ENCODE results near the gene AP2A1.

AP2A1 gene

DNA sequence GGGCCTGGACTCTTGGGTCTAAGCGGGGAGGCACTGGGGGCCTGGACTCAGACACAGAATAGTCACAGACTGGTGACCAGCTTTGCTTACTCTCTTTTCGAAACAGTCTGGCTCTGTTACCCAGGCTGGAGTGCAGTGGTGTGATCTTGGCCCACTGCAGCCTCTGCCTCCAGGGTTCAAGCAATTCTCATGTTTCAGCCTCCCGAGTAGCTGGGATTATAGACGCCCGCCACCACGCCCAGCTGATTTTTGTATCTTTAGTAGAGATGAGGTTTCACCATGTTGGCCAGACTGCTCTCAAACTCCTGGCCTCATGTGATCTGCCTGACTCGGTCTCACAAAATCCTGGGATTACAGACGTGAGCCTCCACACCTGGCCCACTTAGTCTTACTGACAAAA is 62.4 kb downstream of the AP2A1 start:
- Histone ChIP-seq H3K27ac (no peak overlapping the region), H3K4me3 (IDR thresholded peaks at IDR 0.05; ENCODE audit: insufficient read depth, low read depth, low read length) (no peak overlapping the region), H3K9ac (no peak overlapping the region), H3K27me3 (ENCODE audit: insufficient read depth, low read depth) (no peaks in the 10 kb centered on the region), H2AFZ (ENCODE audit: low read depth) (no peak overlapping the region), H3K36me3 (ENCODE audit: insufficient read depth) (no peaks in the 10 kb centered on the region), H3K4me2 (no peak overlapping the region), H3K4me1 (ENCODE audit: low read depth, poor library complexity, severe bottlenecking) (peaks cover 6% of the 10 kb centered on the region), H3K79me2 (ENCODE audit: insufficient read depth, low read depth) (peaks cover 15% of the 10 kb centered on the region; the same call in 1 of the 2 replicates), H4K20me1 (ENCODE audit: insufficient read depth) (no peaks in the 10 kb centered on the region)
- TF ChIP-seq, protein P1, sequence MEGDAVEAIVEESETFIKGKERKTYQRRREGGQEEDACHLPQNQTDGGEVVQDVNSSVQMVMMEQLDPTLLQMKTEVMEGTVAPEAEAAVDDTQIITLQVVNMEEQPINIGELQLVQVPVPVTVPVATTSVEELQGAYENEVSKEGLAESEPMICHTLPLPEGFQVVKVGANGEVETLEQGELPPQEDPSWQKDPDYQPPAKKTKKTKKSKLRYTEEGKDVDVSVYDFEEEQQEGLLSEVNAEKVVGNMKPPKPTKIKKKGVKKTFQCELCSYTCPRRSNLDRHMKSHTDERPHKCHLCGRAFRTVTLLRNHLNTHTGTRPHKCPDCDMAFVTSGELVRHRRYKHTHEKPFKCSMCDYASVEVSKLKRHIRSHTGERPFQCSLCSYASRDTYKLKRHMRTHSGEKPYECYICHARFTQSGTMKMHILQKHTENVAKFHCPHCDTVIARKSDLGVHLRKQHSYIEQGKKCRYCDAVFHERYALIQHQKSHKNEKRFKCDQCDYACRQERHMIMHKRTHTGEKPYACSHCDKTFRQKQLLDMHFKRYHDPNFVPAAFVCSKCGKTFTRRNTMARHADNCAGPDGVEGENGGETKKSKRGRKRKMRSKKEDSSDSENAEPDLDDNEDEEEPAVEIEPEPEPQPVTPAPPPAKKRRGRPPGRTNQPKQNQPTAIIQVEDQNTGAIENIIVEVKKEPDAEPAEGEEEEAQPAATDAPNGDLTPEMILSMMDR (conservative IDR thresholded peaks at IDR 0.05; ENCODE audit: low read depth, low read length), result no peak

DNA sequence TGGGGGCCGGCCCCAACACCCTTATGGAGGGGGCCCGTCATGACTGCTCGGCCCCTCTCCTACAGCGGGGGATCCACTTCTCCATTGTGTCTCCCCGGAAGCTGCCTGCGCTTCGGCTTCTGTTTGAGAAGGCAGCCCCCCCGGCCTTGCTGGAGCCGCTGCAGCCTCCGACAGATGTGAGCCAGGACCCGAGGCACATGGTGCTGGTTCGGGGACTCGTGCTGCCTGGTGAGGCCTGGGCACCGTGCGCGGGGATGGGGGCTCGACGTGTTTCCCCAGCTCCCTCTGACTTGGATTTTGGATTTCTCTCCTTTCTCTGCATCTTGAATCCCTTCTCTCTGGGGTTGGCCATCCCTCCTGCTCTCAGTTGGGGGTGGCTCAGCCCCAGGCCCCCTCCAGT is 62.9 kb downstream of the AP2A1 start:
- peaks cover 15% of the 10 kb centered on the region; the same call in 1 of the 2 replicates for H3K79me2 ChIP-seq (ENCODE audit: insufficient read depth, low read depth)
- peaks cover 6% of the 10 kb centered on the region for H3K4me1 ChIP-seq (ENCODE audit: low read depth, poor library complexity, severe bottlenecking)
- H3K27me3 ChIP-seq (ENCODE audit: insufficient read depth, low read depth), result no peaks in the 10 kb centered on the region
- H3K4me3 ChIP-seq (IDR thresholded peaks at IDR 0.05; ENCODE audit: insufficient read depth, low read depth, low read length), result no peak overlapping the region
- H3K9ac ChIP-seq, result no peak overlapping the region
- no peaks in the 10 kb centered on the region; the same call in 1 of the 2 replicates for H3K36me3 ChIP-seq (ENCODE audit: insufficient read depth)
- H2AFZ ChIP-seq (ENCODE audit: low read depth), result no peak overlapping the region
- TF ChIP-seq, protein P1 (conservative IDR thresholded peaks at IDR 0.05; ENCODE audit: low read depth, low read length), result no peak
- no peaks in the 10 kb centered on the region for H4K20me1 ChIP-seq (ENCODE audit: insufficient read depth)
- H3K27ac ChIP-seq, result no peak overlapping the region
- no peak overlapping the region for H3K4me2 ChIP-seq

DNA sequence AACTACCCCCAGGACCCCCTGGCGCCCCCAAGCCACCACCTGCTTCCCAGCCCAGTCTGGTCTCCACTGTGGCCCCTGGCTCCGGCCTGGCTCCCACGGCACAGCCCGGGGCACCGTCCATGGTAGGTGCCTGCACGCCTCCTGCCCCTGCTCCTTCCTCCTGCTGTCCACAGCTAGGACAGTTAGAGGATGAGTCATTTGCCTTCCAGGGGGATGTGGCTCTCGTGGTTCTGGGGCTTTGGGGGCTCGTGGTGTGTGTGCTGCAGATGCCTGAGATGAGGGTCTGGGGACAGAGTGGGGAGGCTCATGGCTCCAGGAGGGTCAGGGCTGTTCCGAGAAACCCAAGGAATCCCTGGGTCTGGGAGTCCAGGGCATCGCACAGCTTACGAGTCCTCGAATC is 64.0 kb downstream of the AP2A1 start:
- Histone ChIP-seq H4K20me1 (ENCODE audit: insufficient read depth) (no peaks in the 10 kb centered on the region), H3K27me3 (ENCODE audit: insufficient read depth, low read depth) (no peaks in the 10 kb centered on the region), H3K9ac (no peak overlapping the region), H3K79me2 (ENCODE audit: insufficient read depth, low read depth) (peaks cover 8% of the 10 kb centered on the region; the same call in 1 of the 2 replicates), H3K36me3 (ENCODE audit: insufficient read depth) (no peaks in the 10 kb centered on the region; the same call in 1 of the 2 replicates), H3K4me1 (ENCODE audit: low read depth, poor library complexity, severe bottlenecking) (no peaks in the 10 kb centered on the region), H2AFZ (ENCODE audit: low read depth) (no peak overlapping the region), H3K27ac (no peak overlapping the region), H3K4me2 (no peak overlapping the region), H3K4me3 (IDR thresholded peaks at IDR 0.05; ENCODE audit: insufficient read depth, low read depth, low read length) (no peak overlapping the region)
- TF ChIP-seq, protein P1 (conservative IDR thresholded peaks at IDR 0.05; ENCODE audit: low read depth, low read length), result no peak

DNA sequence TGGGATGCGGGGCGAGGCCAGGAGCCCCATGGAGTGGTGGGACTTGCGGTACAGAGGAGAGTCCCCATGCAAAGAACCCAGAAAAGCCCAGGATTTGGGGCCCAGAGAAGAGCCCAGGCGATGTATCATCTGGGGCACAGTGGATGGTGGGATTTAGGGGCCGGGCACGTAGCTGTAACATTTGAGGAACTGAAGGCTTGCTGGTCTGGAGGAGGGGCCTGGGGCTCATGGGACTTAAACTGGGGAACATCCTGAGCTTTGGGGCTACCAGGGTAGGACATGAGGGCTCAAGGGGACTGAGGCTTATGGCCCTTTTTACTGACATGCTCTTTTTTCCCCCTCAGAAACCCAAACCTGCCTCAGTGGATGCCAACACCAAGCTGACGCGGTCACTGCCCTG is 64.8 kb downstream of the AP2A1 start:
- H3K4me3 ChIP-seq (IDR thresholded peaks at IDR 0.05; ENCODE audit: insufficient read depth, low read depth, low read length), result no peak overlapping the region
- no peak overlapping the region for H3K4me2 ChIP-seq
- TF ChIP-seq, protein P1 (conservative IDR thresholded peaks at IDR 0.05; ENCODE audit: low read depth, low read length), result no peak
- no peaks in the 10 kb centered on the region; the same call in 1 of the 2 replicates for H3K79me2 ChIP-seq (ENCODE audit: insufficient read depth, low read depth)
- H3K27me3 ChIP-seq (ENCODE audit: insufficient read depth, low read depth), result no peaks in the 10 kb centered on the region
- no peak overlapping the region for H3K9ac ChIP-seq
- H3K4me1 ChIP-seq (ENCODE audit: low read depth, poor library complexity, severe bottlenecking), result no peaks in the 10 kb centered on the region
- no peaks in the 10 kb centered on the region; the same call in 1 of the 2 replicates for H3K36me3 ChIP-seq (ENCODE audit: insufficient read depth)
- no peak overlapping the region for H2AFZ ChIP-seq (ENCODE audit: low read depth)
- H4K20me1 ChIP-seq (ENCODE audit: insufficient read depth), result no peaks in the 10 kb centered on the region
- no peak overlapping the region for H3K27ac ChIP-seq

All from KMS-11 (cell line).